Mesothelial cell of epicardium (in vitro differentiated cells): ENCODE results near the gene CLEC4G. TPM values are rescaled to one million over a fixed set of nuclear protein-coding genes. Genes with fewer than 3 reads are reported as not detected.

ENCODE experiments used
- DNase-seq, 2 experiments: peaks; one replicate each; pipeline ENCODE4 v3.0.0; 2021; ENCODE audit warnings: low spot score in 2 of 2; ENCODE audit not compliant: unreplicated experiment in 2 of 2
- H3K27ac Mint-ChIP-seq: 2 replicates; pipeline ENCODE4 v1.8.0; 2021; ENCODE audit warnings: mixed read lengths
- H3K27me3 Mint-ChIP-seq: 2 replicates; pipeline ENCODE4 v1.8.0; 2021; ENCODE audit warnings: low read depth, mixed read lengths
- H3K36me3 Mint-ChIP-seq: 2 replicates; pipeline ENCODE4 v1.8.0; 2021; ENCODE audit warnings: mixed read lengths
- H3K4me1 Mint-ChIP-seq: 2 replicates; pipeline ENCODE4 v1.8.0; 2021; ENCODE audit warnings: mixed read lengths
- H3K4me3 Mint-ChIP-seq: 2 replicates; pipeline ENCODE4 v1.8.0; 2021; ENCODE audit warnings: mild to moderate bottlenecking, moderate library complexity, mixed read lengths
- H3K9me3 Mint-ChIP-seq: 2 replicates; pipeline ENCODE4 v1.8.0; 2021; ENCODE audit warnings: mixed read lengths
- CTCF ChIP-seq: fragments of 200-600 bp; sonication (generic); IDR thresholded peaks from one replicate; pipeline ENCODE4 v1.5.0; 2021; ENCODE audit warnings: antibody characterized with exemption; ENCODE audit not compliant: unreplicated experiment
- total RNA-seq: library from RNA; stranded (reverse); gene quantifications from 3 replicates; pipeline ENCODE4 v1.2.1, GENCODE V29; 2021

The CLEC4G gene
- total RNA-seq, 1 donor from 2014 or later: not detected

GRCh38 chr19:7720351-7720750, 11.6 kb downstream of the CLEC4G start:
- no peak overlapping the region for H3K4me3 Mint-ChIP-seq
- TF ChIP-seq CTCF: no peak
- no peak overlapping the region for H3K27ac Mint-ChIP-seq
- H3K4me1 Mint-ChIP-seq: no peaks in the 10 kb centered on the region
- no peaks in the 10 kb centered on the region for H3K36me3 Mint-ChIP-seq
- peaks cover 6% of the 10 kb centered on the region for H3K9me3 Mint-ChIP-seq
- peaks cover 19% of the 10 kb centered on the region for H3K27me3 Mint-ChIP-seq
- no peak for DNase-seq

- Mint-ChIP-seq H3K4me3 (no peak overlapping the region), H3K9me3 (peaks cover 6% of the 10 kb centered on the region), H3K4me1 (no peaks in the 10 kb centered on the region), H3K27ac (no peak overlapping the region), H3K36me3 (no peaks in the 10 kb centered on the region), H3K27me3 (peaks cover 11% of the 10 kb centered on the region)
- no peak for TF ChIP-seq CTCF
- DNase-seq: no peak
Observed at GRCh38 chr19:7718668-7719067, 13.2 kb downstream of the CLEC4G start.

GRCh38 chr19:7716762-7717161, 15.1 kb downstream of the CLEC4G start:
- no peaks in the 10 kb centered on the region for H3K36me3 Mint-ChIP-seq
- H3K9me3 Mint-ChIP-seq: peaks cover 6% of the 10 kb centered on the region
- no peaks in the 10 kb centered on the region for H3K4me1 Mint-ChIP-seq
- TF ChIP-seq CTCF: no peak
- no peak overlapping the region for H3K4me3 Mint-ChIP-seq
- H3K27me3 Mint-ChIP-seq: peaks cover 6% of the 10 kb centered on the region
- no peak for DNase-seq
- no peak overlapping the region for H3K27ac Mint-ChIP-seq

- DNase-seq: no peak
- Mint-ChIP-seq H3K27me3 (peaks cover 6% of the 10 kb centered on the region), H3K4me3 (no peak overlapping the region), H3K4me1 (no peaks in the 10 kb centered on the region), H3K36me3 (no peaks in the 10 kb centered on the region), H3K27ac (no peak overlapping the region), H3K9me3 (peaks cover 6% of the 10 kb centered on the region)
- TF ChIP-seq CTCF: no peak
Observed at GRCh38 chr19:7715671-7716070, 16.2 kb downstream of the CLEC4G start.

GRCh38 chr19:7710616-7711015, 21.3 kb downstream of the CLEC4G start:
- no peak for TF ChIP-seq CTCF
- H3K4me3 Mint-ChIP-seq: no peak overlapping the region
- H3K27ac Mint-ChIP-seq: no peak overlapping the region
- peaks cover 14% of the 10 kb centered on the region for H3K27me3 Mint-ChIP-seq
- no peaks in the 10 kb centered on the region for H3K9me3 Mint-ChIP-seq
- H3K36me3 Mint-ChIP-seq: no peaks in the 10 kb centered on the region
- DNase-seq: no peak
- H3K4me1 Mint-ChIP-seq: no peaks in the 10 kb centered on the region

- Mint-ChIP-seq H3K27ac (no peak overlapping the region), H3K27me3 (peaks cover 15% of the 10 kb centered on the region), H3K36me3 (no peaks in the 10 kb centered on the region), H3K9me3 (no peaks in the 10 kb centered on the region), H3K4me1 (no peaks in the 10 kb centered on the region), H3K4me3 (no peak overlapping the region)
- no peak for TF ChIP-seq CTCF
- no peak for DNase-seq
Observed at GRCh38 chr19:7709932-7710460, 21.9 kb downstream of the CLEC4G start.
